GM15510 (cell line): Measurements from ENCODE around the gene FAM204A.

Experiments used
- POLR2A ChIP-seq: IDR thresholded peaks from 3 replicates; pipeline ENCODE4 v1.6.1; 2011; ENCODE audit warnings: borderline replicate concordance; ENCODE audit not compliant: insufficient read length; ENCODE audit errors: extremely low read depth

The FAM204A gene

DNA sequence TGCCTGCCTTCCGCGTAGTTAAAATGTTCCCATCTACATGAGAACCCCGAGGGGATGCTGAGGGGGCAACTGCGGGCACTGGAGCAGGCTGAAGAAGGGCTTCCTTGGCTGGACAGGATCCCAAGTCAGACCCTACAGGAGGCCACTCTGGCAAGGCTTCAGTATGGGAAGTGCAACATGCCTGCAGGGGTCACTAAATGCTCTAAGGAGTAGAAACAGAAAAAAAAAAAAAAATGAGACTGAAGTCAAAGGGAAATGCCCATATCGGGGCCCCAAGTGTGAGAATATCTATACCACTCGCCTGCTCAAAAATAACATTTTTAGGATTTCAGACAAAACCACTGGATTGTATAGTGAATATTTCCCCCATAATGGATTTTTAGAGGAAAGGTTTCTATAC is 33.5 kb downstream of the FAM204A start:
- no peak for TF ChIP-seq POLR2A

DNA sequence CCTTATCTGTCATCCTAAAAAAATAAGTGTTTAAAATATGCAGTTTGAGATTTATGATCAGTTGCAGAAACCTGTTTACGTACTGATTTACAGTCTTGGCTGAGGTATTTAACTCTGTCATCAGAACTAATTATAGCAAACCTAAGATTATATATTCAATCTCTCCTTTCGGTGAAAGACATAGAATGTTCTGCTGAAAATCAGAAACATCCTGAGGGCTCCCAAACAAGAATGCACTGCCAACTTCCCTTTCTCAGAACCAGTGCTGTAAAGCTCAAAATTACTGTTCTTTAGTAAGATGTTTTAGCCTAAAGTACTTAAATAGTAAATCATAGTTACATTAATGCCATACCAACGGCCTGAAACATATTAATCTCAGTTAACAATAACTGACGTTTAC is 34.3 kb downstream of the FAM204A start:
- no peak for TF ChIP-seq POLR2A

- TF ChIP-seq POLR2A: no peak
Observed at GRCh38 chr10:118307220-118307619, 34.9 kb downstream of the FAM204A start.

DNA sequence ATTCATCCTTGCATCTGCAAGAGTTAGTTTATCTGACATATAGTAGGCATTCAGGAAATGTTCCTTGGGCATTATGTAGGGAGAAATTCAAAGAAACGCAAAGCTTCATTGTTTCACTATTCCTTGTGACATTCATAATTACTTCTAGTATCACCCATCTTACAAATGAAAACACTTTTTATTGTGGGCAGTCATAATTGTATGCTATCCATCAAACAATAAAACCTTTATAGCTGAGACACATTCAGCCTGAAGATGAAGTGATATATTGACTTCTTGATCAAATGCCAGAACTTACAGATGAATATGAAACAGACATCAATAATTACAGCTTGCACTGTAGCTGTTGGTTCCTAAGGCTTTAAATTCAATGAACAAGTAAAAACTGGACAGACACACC is 36.4 kb downstream of the FAM204A start:
- no peak for TF ChIP-seq POLR2A

DNA sequence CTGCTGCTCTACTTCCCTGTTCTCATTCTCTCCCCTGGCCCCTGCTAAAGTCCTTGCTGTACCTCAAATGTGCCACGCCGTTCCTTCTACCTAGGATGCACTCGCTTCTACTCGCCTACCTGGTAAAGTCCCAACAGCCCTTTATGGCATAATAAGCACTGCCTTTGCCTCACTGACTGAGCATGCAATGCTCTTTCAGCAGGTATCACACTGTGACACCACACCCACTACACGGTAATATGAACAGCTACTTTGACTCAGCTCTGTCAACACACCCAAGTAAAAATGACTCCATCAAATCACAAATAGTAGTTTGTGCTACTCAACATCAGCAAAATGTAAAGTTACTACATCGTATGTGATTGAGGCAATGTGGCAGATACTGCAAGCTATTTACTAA is 37.6 kb downstream of the FAM204A start:
- TF ChIP-seq POLR2A: no peak

DNA sequence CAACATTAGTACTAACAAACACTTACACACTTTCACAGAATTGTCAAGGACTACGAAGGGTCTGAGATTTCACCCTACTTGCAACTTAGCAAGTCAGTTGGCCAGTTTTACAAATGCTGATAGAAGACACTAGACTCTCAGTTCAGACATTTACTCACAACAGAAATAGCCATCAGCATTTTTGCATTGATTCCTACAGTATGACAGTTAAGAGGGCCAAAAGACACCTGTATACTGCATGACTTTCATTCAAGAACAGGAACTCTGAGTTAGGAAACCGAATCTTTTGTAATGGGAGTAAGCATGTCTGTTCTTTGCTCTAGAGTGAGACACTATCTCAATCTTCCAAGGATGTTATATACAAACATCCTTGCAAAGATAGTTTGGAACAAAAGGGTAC is 40.9 kb downstream of the FAM204A start:
- TF ChIP-seq POLR2A: no peak

DNA sequence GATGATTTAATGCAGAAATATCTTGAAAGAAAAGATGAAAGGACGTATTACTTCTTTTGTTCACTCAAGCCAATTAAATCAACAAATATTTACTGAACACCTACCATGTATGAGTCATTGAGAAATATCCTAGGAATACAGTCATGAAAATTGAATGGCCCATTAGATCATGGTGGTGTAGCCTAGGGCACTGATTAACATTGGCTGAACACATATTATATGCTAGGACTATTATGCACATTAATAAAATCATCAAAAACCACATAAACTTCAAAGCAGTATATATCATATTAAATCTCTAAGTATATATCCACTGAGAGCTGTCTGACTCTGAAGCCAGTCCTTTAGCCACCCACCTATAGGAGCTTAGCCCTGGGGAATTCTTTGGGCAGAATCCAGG is 41.8 kb downstream of the FAM204A start:
- no peak for TF ChIP-seq POLR2A

- TF ChIP-seq POLR2A: no peak
Observed at GRCh38 chr10:118298787-118299186, 43.3 kb downstream of the FAM204A start.

DNA sequence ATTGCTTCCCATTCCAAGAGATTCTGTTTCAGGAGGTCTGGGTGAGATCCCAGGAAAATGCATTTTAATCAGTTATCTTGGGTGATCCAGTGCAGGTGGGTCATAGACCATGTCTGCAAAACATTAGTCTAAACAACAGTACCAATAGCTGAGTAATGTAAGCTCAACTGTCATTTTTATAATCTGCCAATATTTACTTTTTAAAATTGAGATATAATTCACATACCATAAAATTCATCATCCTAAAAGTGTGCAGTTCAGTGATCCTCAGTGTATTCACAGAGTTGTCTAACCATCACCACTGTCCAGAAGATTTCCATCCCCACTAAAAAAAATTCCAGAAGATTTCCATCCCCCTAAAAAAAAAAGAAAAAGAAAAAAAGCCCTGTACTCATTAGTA is 51.0 kb downstream of the FAM204A start:
- no peak for TF ChIP-seq POLR2A

GRCh38 chr10:118290471-118290995 is 51.6 kb downstream of the FAM204A start:
- TF ChIP-seq POLR2A: no peak

GRCh38 chr10:118287076-118287806 is 54.9 kb downstream of the FAM204A start:
- TF ChIP-seq POLR2A: no peak

DNA sequence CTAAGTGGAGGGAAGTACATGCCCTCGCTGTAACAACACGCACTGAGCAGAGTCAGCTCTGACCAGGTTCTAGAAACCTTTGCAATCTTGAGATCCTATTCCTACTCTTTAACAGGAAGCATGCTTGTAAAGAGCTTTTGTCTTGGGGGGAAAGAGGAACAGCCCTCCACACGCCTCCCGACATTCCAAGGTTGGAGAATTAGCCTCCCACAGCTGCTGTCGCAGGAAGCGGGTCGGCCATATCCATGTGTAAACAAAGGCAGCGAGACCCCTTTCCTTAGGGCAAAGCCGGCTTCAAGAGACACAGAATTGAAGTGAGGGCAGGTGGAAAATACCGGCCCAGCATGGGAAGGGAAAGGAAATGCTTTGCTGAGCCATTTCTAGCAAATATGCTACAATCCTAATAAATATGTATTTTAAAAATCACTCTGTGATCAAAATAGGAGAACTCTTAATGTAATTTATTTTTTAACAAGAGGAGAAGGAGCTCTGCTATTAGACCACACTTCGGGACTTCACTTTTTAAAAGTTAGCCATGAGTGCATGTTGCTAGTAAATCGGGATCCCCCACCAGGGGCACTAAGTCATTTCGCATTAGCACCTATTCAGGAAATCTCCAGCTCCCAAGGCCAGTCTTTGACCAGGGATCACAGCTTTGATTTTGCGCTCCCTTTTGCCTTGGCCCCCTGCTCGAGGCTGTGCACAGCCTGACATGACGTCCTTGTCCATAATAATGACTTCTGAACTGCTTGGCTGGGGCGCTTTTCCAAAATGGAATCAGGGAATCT is 55.9 kb downstream of the FAM204A start:
- no peak for TF ChIP-seq POLR2A

- TF ChIP-seq POLR2A: no peak
Observed at GRCh38 chr10:118282670-118283069, 59.5 kb downstream of the FAM204A start.

DNA sequence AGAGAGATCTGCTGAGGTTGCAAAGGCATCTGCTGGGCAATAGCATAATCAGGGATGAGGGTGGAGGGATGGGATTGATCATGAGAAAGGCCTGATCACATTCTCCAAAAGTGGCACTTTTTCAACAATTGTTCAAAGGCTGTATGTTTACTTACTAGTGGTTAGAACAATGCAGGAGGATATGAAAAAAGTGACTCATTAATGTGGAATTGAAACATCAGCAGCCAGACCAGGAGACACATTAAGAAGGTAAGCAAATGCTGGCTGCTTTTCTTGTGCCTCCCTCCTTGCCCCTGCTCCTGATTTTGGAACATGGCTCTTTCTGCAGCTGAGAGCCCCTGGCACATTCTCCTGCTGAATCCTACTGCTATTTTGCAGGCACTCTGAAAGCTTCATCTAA is 63.5 kb downstream of the FAM204A start:
- TF ChIP-seq POLR2A: no peak

GRCh38 chr10:118277871-118278270 is 64.3 kb downstream of the FAM204A start:
- TF ChIP-seq POLR2A: no peak

- no peak for TF ChIP-seq POLR2A
Observed at GRCh38 chr10:118276727-118277126, 65.4 kb downstream of the FAM204A start.
